OCI-LY7 (cell line): ENCODE measurements around the gene FOXA2. TPM values are rescaled to one million over a fixed set of nuclear protein-coding genes. Genes with fewer than 3 reads are reported as not detected.

Experiments
- BruUV-seq: library from RNA; stranded (reverse); fragments of 400-500 nt; replicated peaks from 2 replicates; lab custom pipeline; 2021; lab: Mats Ljungman, UMichigan
- CTCF ChIA-PET: fragments of 300-600 bp; sonication (Branson Sonifier 250); formaldehyde crosslinking; loops from one replicate; lab custom pipeline; 2022; ENCODE audit warnings: antibody characterized with exemption; ENCODE audit not compliant: unreplicated experiment; lab: Charles Lee
- POLR2A ChIA-PET: fragments of 300-600 bp; sonication (Branson Sonifier 250); formaldehyde crosslinking; loops from one replicate; lab custom pipeline; 2022; ENCODE audit warnings: antibody characterized with exemption; lab: Charles Lee
- DNase-seq: peaks from one replicate; pipeline ENCODE4 v3.0.0-alpha.2; 2015; ENCODE audit warnings: low spot score
- H2AFZ ChIP-seq: fragments of 200-600 bp; sonication (generic), shearing (Covaris generic); 2 replicates; pipeline ENCODE4 v1.6.1; 2014; ENCODE audit warnings: mild to moderate bottlenecking, antibody characterized with exemption, low read length, moderate library complexity
- H3K27ac ChIP-seq: fragments of 200-600 bp; sonication (generic); 2 replicates; pipeline ENCODE4 v1.5.1; 2014; ENCODE audit warnings: mixed run types, low read depth, mild to moderate bottlenecking, moderate library complexity, low read length, inconsistent platforms; ENCODE audit not compliant: poor library complexity, severe bottlenecking
- H3K36me3 ChIP-seq: fragments of 200-600 bp; sonication (generic); 2 replicates; pipeline ENCODE4 v1.6.1; 2014; ENCODE audit warnings: mild to moderate bottlenecking, antibody characterized with exemption, low read length, moderate library complexity, mixed read lengths; ENCODE audit not compliant: insufficient read depth
- H3K4me1 ChIP-seq: fragments of 200-600 bp; sonication (generic); 2 replicates; pipeline ENCODE4 v1.5.1; 2014; ENCODE audit warnings: mild to moderate bottlenecking, low read length; ENCODE audit not compliant: insufficient read depth, poor library complexity, severe bottlenecking
- H3K4me2 ChIP-seq: fragments of 200-600 bp; sonication (generic); 2 replicates; pipeline ENCODE4 v1.6.1; 2014; ENCODE audit warnings: mild to moderate bottlenecking, low read length
- H3K4me3 ChIP-seq: fragments of 200-600 bp; sonication (generic); 2 replicates; pipeline ENCODE4 v1.5.1; 2014; ENCODE audit warnings: mild to moderate bottlenecking, low read depth, low read length; ENCODE audit not compliant: poor library complexity, severe bottlenecking
- H3K79me2 ChIP-seq: fragments of 200-600 bp; sonication (generic); 2 replicates; pipeline ENCODE4 v1.6.1; 2016; ENCODE audit warnings: low read depth, mild to moderate bottlenecking, low read length, moderate library complexity, mixed read lengths; ENCODE audit not compliant: insufficient read depth
- H3K9me2 ChIP-seq: fragments of 200-600 bp; sonication (generic); 2 replicates; pipeline ENCODE4 v1.6.1; 2016; ENCODE audit warnings: mild to moderate bottlenecking, low read length, mixed read lengths; ENCODE audit not compliant: insufficient read depth
- H3K9me3 ChIP-seq: fragments of 200-600 bp; sonication (generic); 2 replicates; pipeline ENCODE4 v1.6.1; 2014; ENCODE audit warnings: mild to moderate bottlenecking, mixed run types, low read length, mixed read lengths
- H4K20me1 ChIP-seq: fragments of 200-600 bp; sonication (generic); 2 replicates; pipeline ENCODE4 v1.6.1; 2014; ENCODE audit warnings: mild to moderate bottlenecking, antibody characterized with exemption, low read length, moderate library complexity, mixed read lengths; ENCODE audit not compliant: insufficient read depth
- EZH2phosphoT487 ChIP-seq: fragments of 200-600 bp; sonication (generic); IDR thresholded peaks from 2 replicates; pipeline ENCODE4 v1.6.1; 2018; ENCODE audit warnings: low read depth, borderline replicate concordance, mild to moderate bottlenecking, mixed run types, antibody characterized with exemption, low read length, moderate library complexity, mixed read lengths
- intact Hi-C: fragments of 100-400 bp; cut with micrococcal nuclease; formaldehyde crosslinking; loops from one replicate; pipeline ENCODE4 v1.10.0; 2022; ENCODE audit not compliant: unreplicated experiment
- total RNA-seq, 2 experiments: library from RNA; depleted of rRNA in 1 of 2; stranded (reverse); fragments of >200 nt in 1 of 2; shearing (Covaris generic) in 1 of 2; gene quantifications; 2 replicates each; pipeline ENCODE4 v1.2.3, GENCODE V29; 2014 to 2022
- TF ChIP-seq, protein P1 (sequence below): fragments of 200-600 bp; sonication (generic); conservative IDR thresholded peaks from 2 replicates; pipeline ENCODE4 v1.5.1; 2014; ENCODE audit warnings: mild to moderate bottlenecking, antibody characterized with exemption, low read length, moderate library complexity, mixed read lengths

FOXA2 gene
- total RNA-seq, 2 experiments from 2014 or later: not detected

DNA sequence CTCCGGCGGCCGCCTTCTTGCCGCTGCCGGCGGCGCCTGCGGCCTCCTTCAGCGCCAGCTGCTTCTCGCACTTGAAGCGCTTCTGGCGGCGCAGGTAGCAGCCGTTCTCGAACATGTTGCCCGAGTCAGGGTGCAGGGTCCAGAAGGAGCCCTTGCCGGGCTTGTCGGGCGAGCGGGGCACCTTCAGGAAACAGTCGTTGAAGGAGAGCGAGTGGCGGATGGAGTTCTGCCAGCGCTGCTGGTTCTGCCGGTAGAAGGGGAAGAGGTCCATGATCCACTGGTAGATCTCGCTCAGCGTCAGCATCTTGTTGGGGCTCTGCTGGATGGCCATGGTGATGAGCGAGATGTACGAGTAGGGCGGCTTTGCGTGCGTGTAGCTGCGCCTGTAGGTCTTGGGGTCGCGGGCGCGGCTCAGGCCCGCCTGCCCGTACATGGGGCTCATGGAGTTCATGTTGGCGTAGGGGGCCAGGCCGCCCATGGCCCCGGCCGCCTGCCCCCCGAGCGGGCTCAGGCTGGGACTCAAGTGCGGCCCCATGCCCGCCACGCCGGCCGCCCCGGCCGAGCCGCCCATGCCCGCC, 1.9 kb downstream of the FOXA2 start:
- no peak for DNase-seq
- no peaks in the 10 kb centered on the region for H4K20me1 ChIP-seq
- TF ChIP-seq EZH2phosphoT487: no peak
- TF ChIP-seq, protein P1, sequence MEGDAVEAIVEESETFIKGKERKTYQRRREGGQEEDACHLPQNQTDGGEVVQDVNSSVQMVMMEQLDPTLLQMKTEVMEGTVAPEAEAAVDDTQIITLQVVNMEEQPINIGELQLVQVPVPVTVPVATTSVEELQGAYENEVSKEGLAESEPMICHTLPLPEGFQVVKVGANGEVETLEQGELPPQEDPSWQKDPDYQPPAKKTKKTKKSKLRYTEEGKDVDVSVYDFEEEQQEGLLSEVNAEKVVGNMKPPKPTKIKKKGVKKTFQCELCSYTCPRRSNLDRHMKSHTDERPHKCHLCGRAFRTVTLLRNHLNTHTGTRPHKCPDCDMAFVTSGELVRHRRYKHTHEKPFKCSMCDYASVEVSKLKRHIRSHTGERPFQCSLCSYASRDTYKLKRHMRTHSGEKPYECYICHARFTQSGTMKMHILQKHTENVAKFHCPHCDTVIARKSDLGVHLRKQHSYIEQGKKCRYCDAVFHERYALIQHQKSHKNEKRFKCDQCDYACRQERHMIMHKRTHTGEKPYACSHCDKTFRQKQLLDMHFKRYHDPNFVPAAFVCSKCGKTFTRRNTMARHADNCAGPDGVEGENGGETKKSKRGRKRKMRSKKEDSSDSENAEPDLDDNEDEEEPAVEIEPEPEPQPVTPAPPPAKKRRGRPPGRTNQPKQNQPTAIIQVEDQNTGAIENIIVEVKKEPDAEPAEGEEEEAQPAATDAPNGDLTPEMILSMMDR: no peak
- BruUV-seq: no TSS peak
- H3K9me2 ChIP-seq: no peaks in the 10 kb centered on the region
- no peaks in the 10 kb centered on the region for H3K9me3 ChIP-seq
- H3K4me3 ChIP-seq: no peak overlapping the region
- no peaks in the 10 kb centered on the region for H3K36me3 ChIP-seq
- ChIA-PET POLR2A (no interaction called here), CTCF (no interaction called here)
- no peak overlapping the region for H3K27ac ChIP-seq
- no peaks in the 10 kb centered on the region for H3K4me1 ChIP-seq
- intact Hi-C loops: no loop called here
- H3K79me2 ChIP-seq: no peaks in the 10 kb centered on the region
- no peak overlapping the region for H3K4me2 ChIP-seq
- H2AFZ ChIP-seq: no peak overlapping the region

DNA sequence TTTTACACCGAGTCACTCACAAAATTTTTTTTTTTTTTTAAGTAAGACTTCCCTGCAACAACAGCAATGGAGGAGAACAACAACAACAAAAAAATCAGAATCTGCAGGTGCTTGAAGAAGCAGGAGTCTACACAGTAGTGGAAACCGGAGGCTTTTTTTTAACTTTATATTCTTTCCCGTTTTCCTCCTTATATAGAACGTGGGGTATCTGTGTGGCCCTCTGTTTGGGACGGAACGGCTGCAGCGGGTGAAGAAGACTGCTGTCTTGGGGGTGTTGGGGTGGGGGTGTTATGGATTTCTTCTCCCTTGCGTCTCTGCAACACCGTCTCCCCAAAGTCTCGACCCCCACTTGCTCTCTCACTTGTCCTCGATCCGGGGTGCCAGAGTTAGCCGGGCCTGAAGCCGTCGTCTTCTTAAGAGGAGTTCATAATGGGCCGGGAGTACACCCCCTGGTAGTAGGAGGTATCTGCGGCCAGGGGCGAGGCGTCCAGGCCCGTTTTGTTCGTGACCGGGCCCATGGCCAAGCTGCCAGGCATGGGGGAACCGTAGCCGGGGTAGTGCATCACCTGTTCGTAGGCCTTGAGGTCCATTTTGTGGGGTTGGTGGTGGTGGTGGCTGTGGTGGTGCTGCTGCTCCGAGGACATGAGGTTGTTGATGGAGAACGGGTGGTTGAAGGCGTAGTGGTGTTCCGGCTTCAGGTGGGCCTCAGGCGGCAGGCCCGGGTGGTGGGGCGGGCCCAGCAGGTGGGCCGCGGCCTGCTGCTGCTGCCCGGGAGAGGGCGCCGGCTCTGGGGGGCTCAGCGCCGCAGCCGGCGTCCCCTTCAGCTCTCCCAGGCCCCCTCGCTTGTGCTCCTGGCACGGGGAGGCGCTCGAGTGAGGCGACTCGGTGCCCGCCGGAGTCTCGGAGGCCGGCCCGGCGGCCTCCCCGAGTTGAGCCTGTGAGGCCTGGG, 2.7 kb downstream of the FOXA2 start:
- no peaks in the 10 kb centered on the region for H3K9me3 ChIP-seq
- no peak overlapping the region for H3K4me3 ChIP-seq
- H3K36me3 ChIP-seq: no peaks in the 10 kb centered on the region
- ChIA-PET CTCF (no interaction called here), POLR2A (no interaction called here)
- no peaks in the 10 kb centered on the region for H3K79me2 ChIP-seq
- no peaks in the 10 kb centered on the region for H3K4me1 ChIP-seq
- H3K9me2 ChIP-seq: no peaks in the 10 kb centered on the region
- BruUV-seq: no TSS peak
- no peak overlapping the region for H3K4me2 ChIP-seq
- no peak overlapping the region for H2AFZ ChIP-seq
- H4K20me1 ChIP-seq: no peaks in the 10 kb centered on the region
- TF ChIP-seq, protein P1: no peak
- TF ChIP-seq EZH2phosphoT487: no peak
- no peak overlapping the region for H3K27ac ChIP-seq
- no peak for DNase-seq
- intact Hi-C loops: no loop called here
